Uterus (tissue), 4 donors: ENCODE measurements around the gene ATP8A2. TPM values are rescaled to one million over a fixed set of nuclear protein-coding genes. Genes with fewer than 3 reads are reported as not detected.

Experiments
- DNase-seq, 2 donors: peaks; one replicate each; pipeline ENCODE4 v3.0.0-alpha.2; 2019 to 2020
- H3K27ac ChIP-seq, 2 donors: fragments of 200-600 bp; sonication (generic); 1 replicate in 1 of 2; 2 replicates in 1 of 2; pipeline ENCODE4 v1.5.1; 2016 to 2018
- H3K27me3 ChIP-seq, 2 donors: fragments of 200-600 bp; sonication (generic); one replicate each; pipeline ENCODE4 v1.5.1; 2018 to 2019; ENCODE audit warnings: control low read depth in 1 of 2
- H3K36me3 ChIP-seq, 2 donors: fragments of 200-600 bp; sonication (generic); one replicate each; pipeline ENCODE4 v1.5.1; 2019; ENCODE audit warnings: control low read depth in 1 of 2
- H3K4me1 ChIP-seq, 2 donors: fragments of 200-600 bp; sonication (generic); one replicate each; pipeline ENCODE4 v1.5.1; 2018 to 2019; ENCODE audit warnings: control low read depth in 1 of 2
- H3K4me3 ChIP-seq, 2 donors: fragments of 200-600 bp; sonication (generic); 1 replicate in 1 of 2; 2 replicates in 1 of 2; pipeline ENCODE4 v1.5.1; 2018 to 2019; ENCODE audit warnings: mild to moderate bottlenecking in 1 of 2
- H3K9me3 ChIP-seq, 2 donors: fragments of 200-600 bp; sonication (generic); one replicate each; pipeline ENCODE4 v1.5.1; 2019; ENCODE audit warnings: control low read depth in 1 of 2
- POLR2A ChIP-seq, 2 donors: fragments of 450-650 bp; IDR thresholded peaks; one replicate each; pipeline ENCODE4 v1.6.1; 2016; ENCODE audit warnings: antibody characterized with exemption in 2 of 2, mild to moderate bottlenecking in 1 of 2, moderate library complexity in 1 of 2
- intact Hi-C: fragments of 100-400 bp; cut with DNase I; formaldehyde crosslinking; loops from one replicate; pipeline ENCODE4 v1.15.1; 2023; ENCODE audit warnings: low total_unique reads
- total RNA-seq, 4 donors: library from RNA; depleted of rRNA in 3 of 4; stranded (reverse); fragments of >200 nt in 3 of 4; gene quantifications; one replicate each; pipeline versions ENCODE4 v1.1.0 to v1.2.4, GENCODE V29; 2014 to 2023
- TF ChIP-seq, protein P1 (sequence below), 4 experiments: fragments of 200-600 bp in 2 of 4; fragments of 450-650 bp in 2 of 4; sonication (generic) in 2 of 4; IDR thresholded peaks; one replicate each; pipeline ENCODE4 v1.5.1; 2016 to 2019; ENCODE audit warnings: antibody characterized with exemption in 4 of 4, mild to moderate bottlenecking in 2 of 4, moderate library complexity in 1 of 4
- donor health status: DM: yes; HTN: yes; CAD: no.

The ATP8A2 gene
- total RNA-seq, result 10 to 100 TPM in 1 of 4 donors, under 1 TPM in 1, not detected in 2; 0.64 to 21.4 TPM

DNA sequence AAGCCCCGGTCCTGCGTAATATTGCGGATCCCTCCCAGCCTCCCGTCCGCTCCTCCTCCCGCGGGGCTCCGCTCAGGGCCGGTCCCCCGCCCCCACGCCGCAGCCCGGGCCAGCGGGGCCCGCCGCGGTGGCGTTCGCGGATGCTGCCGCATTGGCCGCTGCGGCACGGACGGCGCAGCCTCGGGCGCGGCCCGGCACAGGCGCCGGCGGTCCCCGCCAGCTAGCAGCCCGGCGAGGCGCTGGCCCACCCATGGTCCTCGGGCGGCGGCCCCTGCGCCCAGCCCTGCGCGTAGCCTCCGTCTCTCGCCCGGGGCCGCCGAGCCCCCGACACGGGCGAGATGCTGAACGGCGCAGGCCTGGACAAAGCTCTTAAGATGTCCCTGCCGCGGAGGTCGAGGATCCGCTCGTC is at the start of gene ATP8A2:
ATP8A2 (plus strand) TSS at position 100 of the 409 bp plus-strand sequence; CDS start at position 339, 239 bp downstream.
- no peak within 1 kb of the TSS for H3K4me3 ChIP-seq
- peaks cover 0 to 4% of the 10 kb centered on the region in 2 donors for H3K27me3 ChIP-seq
- TF ChIP-seq POLR2A (IDR thresholded peaks at IDR 0.05), result no peak
- TF ChIP-seq, protein P1, sequence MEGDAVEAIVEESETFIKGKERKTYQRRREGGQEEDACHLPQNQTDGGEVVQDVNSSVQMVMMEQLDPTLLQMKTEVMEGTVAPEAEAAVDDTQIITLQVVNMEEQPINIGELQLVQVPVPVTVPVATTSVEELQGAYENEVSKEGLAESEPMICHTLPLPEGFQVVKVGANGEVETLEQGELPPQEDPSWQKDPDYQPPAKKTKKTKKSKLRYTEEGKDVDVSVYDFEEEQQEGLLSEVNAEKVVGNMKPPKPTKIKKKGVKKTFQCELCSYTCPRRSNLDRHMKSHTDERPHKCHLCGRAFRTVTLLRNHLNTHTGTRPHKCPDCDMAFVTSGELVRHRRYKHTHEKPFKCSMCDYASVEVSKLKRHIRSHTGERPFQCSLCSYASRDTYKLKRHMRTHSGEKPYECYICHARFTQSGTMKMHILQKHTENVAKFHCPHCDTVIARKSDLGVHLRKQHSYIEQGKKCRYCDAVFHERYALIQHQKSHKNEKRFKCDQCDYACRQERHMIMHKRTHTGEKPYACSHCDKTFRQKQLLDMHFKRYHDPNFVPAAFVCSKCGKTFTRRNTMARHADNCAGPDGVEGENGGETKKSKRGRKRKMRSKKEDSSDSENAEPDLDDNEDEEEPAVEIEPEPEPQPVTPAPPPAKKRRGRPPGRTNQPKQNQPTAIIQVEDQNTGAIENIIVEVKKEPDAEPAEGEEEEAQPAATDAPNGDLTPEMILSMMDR (IDR thresholded peaks at IDR 0.05), result no peak
- no peaks in the 10 kb centered on the region for H3K36me3 ChIP-seq
- no peaks in the 10 kb centered on the region for H3K9me3 ChIP-seq
- no peak for DNase-seq
- intact Hi-C loops, result no loop called here
- H3K27ac ChIP-seq, result no peak within 1 kb of the TSS
- H3K4me1 ChIP-seq, result peaks cover 0 to 9% of the 10 kb centered on the region in 2 donors

GRCh38 chr13:25324100-25324499 is 47.7 kb upstream of the ATP8A2 start:
- TF ChIP-seq, protein P1 (IDR thresholded peaks at IDR 0.05), result no peak
- no peak for TF ChIP-seq POLR2A (IDR thresholded peaks at IDR 0.05)
- H3K27me3 ChIP-seq, result no peaks in the 10 kb centered on the region
- no peak overlapping the region for H3K27ac ChIP-seq
- DNase-seq, result no peak
- H3K36me3 ChIP-seq, result no peaks in the 10 kb centered on the region
- no peaks in the 10 kb centered on the region for H3K9me3 ChIP-seq
- no peaks in the 10 kb centered on the region for H3K4me1 ChIP-seq
- intact Hi-C loops, result no loop called here
- no peak overlapping the region for H3K4me3 ChIP-seq

DNA sequence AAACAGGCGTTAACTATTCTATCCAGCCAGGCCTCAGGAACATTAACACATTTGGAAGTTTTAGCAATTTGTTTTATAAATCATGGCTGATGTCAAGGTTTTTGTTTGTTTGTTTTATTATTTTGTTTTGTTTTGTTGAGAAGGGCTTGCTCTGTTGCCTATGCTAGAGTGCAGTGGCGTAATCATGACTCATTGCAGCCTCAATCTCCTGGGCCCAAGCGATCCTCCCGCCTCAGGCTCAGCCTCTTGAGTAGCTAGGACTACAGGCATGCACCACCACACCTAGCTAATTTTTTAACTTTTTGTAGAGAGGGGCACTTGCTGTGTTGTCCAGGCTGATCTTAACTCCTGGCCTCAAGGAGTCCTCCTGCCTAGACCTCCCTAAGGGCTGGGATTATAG is 42.1 kb upstream of the ATP8A2 start:
- Histone ChIP-seq H3K27ac (no peak overlapping the region), H3K27me3 (no peaks in the 10 kb centered on the region), H3K4me3 (no peak overlapping the region), H3K36me3 (no peaks in the 10 kb centered on the region), H3K4me1 (no peaks in the 10 kb centered on the region), H3K9me3 (no peaks in the 10 kb centered on the region)
- TF ChIP-seq, protein P1 (IDR thresholded peaks at IDR 0.05), result no peak
- TF ChIP-seq POLR2A (IDR thresholded peaks at IDR 0.05), result no peak
- intact Hi-C loops, result no loop called here
- DNase-seq, result no peak

DNA sequence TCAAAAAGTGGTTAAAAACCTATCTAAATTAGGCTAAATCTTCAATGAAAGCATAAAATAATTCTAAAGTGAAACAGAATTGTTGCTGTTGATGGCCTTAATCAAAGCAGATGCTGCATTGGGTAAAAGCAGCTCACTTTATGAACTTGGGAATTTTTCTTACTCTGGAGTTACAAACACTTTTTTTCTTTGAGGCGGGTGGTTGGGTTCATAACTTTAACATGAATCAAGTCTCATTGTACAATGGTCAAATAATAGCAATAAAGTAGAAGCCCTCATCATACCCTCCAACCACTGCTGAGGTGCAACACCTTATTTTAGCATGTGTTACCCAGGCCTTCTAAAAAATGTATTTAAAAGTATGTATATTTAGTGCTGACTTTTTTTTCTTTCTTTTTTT is 41.2 kb upstream of the ATP8A2 start:
- intact Hi-C loops, result no loop called here
- H3K27ac ChIP-seq, result no peak overlapping the region
- no peaks in the 10 kb centered on the region for H3K4me1 ChIP-seq
- no peak overlapping the region for H3K4me3 ChIP-seq
- no peaks in the 10 kb centered on the region for H3K9me3 ChIP-seq
- DNase-seq, result no peak
- no peaks in the 10 kb centered on the region for H3K27me3 ChIP-seq
- TF ChIP-seq POLR2A (IDR thresholded peaks at IDR 0.05), result no peak
- TF ChIP-seq, protein P1 (IDR thresholded peaks at IDR 0.05), result no peak
- H3K36me3 ChIP-seq, result no peaks in the 10 kb centered on the region

GRCh38 chr13:25335856-25336255 is 35.9 kb upstream of the ATP8A2 start:
- no peak for DNase-seq
- intact Hi-C loops, result no loop called here
- no peaks in the 10 kb centered on the region for H3K36me3 ChIP-seq
- H3K27me3 ChIP-seq, result no peaks in the 10 kb centered on the region
- H3K27ac ChIP-seq, result no peak overlapping the region
- no peaks in the 10 kb centered on the region for H3K4me1 ChIP-seq
- H3K4me3 ChIP-seq, result no peak overlapping the region
- TF ChIP-seq POLR2A (IDR thresholded peaks at IDR 0.05), result no peak
- TF ChIP-seq, protein P1 (IDR thresholded peaks at IDR 0.05), result no peak
- H3K9me3 ChIP-seq, result no peaks in the 10 kb centered on the region
